ENCODE results near the gene RETN.

Gene RETN

DNA sequence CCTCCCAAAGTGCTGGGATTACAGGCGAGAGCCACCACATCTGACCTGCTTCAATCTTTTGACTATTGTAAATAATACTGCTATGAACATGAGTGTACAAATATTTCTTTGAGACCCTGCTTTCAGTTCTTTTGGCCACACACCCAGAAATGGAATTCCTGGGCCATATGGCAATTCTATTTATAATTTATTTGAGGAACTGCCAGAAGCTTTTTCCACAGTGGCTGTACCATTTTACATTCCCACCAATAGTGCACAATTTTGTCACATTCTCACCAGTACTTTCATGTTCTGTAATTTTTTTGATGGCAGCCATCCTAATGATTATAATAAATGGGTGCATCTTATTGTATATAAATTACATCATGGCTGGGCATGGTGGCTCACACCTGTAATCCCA is 46.8 kb downstream of the RETN start:
- TF ChIP-seq ZNF274 (IDR thresholded peaks at IDR 0.05; ENCODE audit: low read depth, low read length): no peak
- H3K4me3 ChIP-seq (ENCODE audit: low read length): no peak overlapping the region

DNA sequence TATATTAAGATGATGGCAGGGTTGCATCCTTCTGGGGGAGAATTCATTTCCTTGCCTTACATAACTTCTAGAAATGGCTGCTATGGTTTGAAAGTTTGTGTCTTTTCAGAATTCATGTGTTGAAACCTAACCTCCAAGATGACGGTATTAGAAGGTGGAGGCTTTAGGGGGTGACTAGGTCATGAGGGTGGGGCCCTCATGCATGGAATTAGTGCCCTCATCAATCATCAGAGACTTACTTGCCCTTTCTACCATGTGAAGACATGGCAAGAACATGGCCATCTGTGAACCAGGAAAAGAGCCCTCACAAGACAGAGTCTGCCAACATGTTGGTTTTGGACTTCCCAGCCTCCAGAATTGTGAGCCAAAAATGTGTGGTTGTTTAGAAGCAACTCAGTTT is 47.9 kb downstream of the RETN start:
- no peak for TF ChIP-seq ZNF274 (IDR thresholded peaks at IDR 0.05; ENCODE audit: low read depth, low read length)
- no peak overlapping the region for H3K4me3 ChIP-seq (ENCODE audit: low read length)

DNA sequence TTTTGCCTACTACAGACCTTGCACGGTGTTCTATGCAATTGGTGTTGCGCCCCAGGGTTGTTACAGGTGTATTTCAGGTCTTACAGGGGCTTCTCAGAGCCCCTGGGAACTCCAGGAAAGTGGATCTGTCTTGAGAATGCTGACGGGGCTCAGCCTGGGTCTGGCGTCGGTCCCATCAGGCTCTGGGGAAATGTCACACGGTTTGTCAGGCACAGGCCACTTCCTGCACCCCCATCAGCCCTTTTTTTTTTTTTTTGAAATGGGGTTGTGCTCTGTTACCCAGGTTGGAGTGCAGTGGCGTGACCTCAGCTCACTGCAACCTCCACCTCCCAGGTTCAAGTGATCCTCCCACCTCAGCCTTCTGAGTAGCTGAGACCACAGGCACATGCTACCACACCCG is 49.8 kb downstream of the RETN start:
- no peak overlapping the region for H3K4me3 ChIP-seq (ENCODE audit: low read length)
- no peak for TF ChIP-seq ZNF274 (IDR thresholded peaks at IDR 0.05; ENCODE audit: low read depth, low read length)

All from GM08714 (cell line).